ENCODE measurements around the gene MIEN1. TPM values are rescaled to one million over a fixed set of nuclear protein-coding genes. Genes with fewer than 3 reads are reported as not detected.

MIEN1 gene
- total RNA-seq, 1 donor from 2014 or later = 95.7 TPM

- TF ChIP-seq CTCF (conservative IDR thresholded peaks at IDR 0.05; ENCODE audit: low read depth, low read length) = no peak
- no peak overlapping the region for H3K4me3 ChIP-seq (ENCODE audit: low read depth, low read length)
- DNase-seq (ENCODE audit: low read depth) = no peak
Measured at GRCh38 chr17:39742856-39743436, 12.6 kb upstream of the MIEN1 start.

GRCh38 chr17:39742126-39742855, 12.0 kb upstream of the MIEN1 start:
- DNase-seq (ENCODE audit: low read depth) = no peak
- no peak for TF ChIP-seq CTCF (conservative IDR thresholded peaks at IDR 0.05; ENCODE audit: low read depth, low read length)
- H3K4me3 ChIP-seq (ENCODE audit: low read depth, low read length) = no peak overlapping the region

- peak overlapping the region; percentile 71 for H3K4me3 ChIP-seq (ENCODE audit: low read depth, low read length)
- TF ChIP-seq CTCF (conservative IDR thresholded peaks at IDR 0.05; ENCODE audit: low read depth, low read length) = no peak
- DNase-seq (ENCODE audit: low read depth) = no peak
Measured at GRCh38 chr17:39740357-39741111, 10.2 kb upstream of the MIEN1 start.

- TF ChIP-seq CTCF (conservative IDR thresholded peaks at IDR 0.05; ENCODE audit: low read depth, low read length) = no peak
- peak overlapping the region; percentile 71 for H3K4me3 ChIP-seq (ENCODE audit: low read depth, low read length)
- no peak for DNase-seq (ENCODE audit: low read depth)
Measured at GRCh38 chr17:39739885-39740356, 9.6 kb upstream of the MIEN1 start.

- peak; percentile 29 for DNase-seq (ENCODE audit: low read depth)
- TF ChIP-seq CTCF (conservative IDR thresholded peaks at IDR 0.05; ENCODE audit: low read depth, low read length) = no peak
- peak overlapping the region; percentile 71 for H3K4me3 ChIP-seq (ENCODE audit: low read depth, low read length)
Measured at GRCh38 chr17:39738983-39739884, 8.9 kb upstream of the MIEN1 start.

GRCh38 chr17:39738568-39738901, 8.2 kb upstream of the MIEN1 start:
- H3K4me3 ChIP-seq (ENCODE audit: low read depth, low read length) = peak overlapping the region; percentile 71

More at GRCh38 chr17:39738568-39738901, 8.2 kb upstream of the MIEN1 start:
- no peak for DNase-seq (ENCODE audit: low read depth)
- no peak for TF ChIP-seq CTCF (conservative IDR thresholded peaks at IDR 0.05; ENCODE audit: low read depth, low read length)

Data from epithelial cell of proximal tubule (primary cell).